Gastroesophageal sphincter (tissue), 3 donors: Measurements from ENCODE around the gene NKD1.

Experiments used
- POLR2A ChIP-seq, 2 donors: fragments of 450-650 bp; IDR thresholded peaks; one replicate each; pipeline ENCODE4 v1.6.1; 2017; ENCODE audit warnings: antibody characterized with exemption in 2 of 2, mild to moderate bottlenecking in 2 of 2, moderate library complexity in 1 of 2
- POLR2AphosphoS5 ChIP-seq: sonication (generic); formaldehyde crosslinking; IDR thresholded peaks from one replicate; pipeline ENCODE4 v1.6.1; 2017; ENCODE audit warnings: antibody characterized with exemption
- TF ChIP-seq, protein P1 (sequence below), 4 experiments: fragments of 200-600 bp in 2 of 4; fragments of 450-650 bp in 2 of 4; sonication (generic) in 1 of 4; IDR thresholded peaks; one replicate each; pipeline ENCODE4 v1.5.1; 2017 to 2019; ENCODE audit warnings: antibody characterized with exemption in 4 of 4, mild to moderate bottlenecking in 2 of 4, moderate library complexity in 2 of 4

DNA sequence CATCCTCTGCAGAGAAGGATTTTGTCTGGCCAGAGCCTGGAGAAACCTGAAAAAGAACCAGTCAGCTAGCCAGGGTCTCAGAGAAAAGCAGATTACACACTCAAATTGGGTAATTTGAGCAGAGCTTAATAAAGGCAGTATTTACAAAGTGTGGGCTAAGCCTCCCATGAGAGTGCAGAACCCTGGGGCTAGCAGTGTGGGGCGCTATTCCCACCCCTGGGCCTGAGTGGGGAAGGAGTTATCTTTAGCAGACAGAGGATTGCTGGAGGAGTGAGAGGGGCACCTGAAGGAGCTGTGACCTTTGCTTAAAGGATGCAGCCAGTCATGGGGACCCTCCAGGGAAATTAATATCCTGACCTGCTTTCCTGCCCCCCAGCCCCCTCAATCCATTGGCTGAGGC lies 86.8 kb downstream of the NKD1 start:
- TF ChIP-seq, protein P1, sequence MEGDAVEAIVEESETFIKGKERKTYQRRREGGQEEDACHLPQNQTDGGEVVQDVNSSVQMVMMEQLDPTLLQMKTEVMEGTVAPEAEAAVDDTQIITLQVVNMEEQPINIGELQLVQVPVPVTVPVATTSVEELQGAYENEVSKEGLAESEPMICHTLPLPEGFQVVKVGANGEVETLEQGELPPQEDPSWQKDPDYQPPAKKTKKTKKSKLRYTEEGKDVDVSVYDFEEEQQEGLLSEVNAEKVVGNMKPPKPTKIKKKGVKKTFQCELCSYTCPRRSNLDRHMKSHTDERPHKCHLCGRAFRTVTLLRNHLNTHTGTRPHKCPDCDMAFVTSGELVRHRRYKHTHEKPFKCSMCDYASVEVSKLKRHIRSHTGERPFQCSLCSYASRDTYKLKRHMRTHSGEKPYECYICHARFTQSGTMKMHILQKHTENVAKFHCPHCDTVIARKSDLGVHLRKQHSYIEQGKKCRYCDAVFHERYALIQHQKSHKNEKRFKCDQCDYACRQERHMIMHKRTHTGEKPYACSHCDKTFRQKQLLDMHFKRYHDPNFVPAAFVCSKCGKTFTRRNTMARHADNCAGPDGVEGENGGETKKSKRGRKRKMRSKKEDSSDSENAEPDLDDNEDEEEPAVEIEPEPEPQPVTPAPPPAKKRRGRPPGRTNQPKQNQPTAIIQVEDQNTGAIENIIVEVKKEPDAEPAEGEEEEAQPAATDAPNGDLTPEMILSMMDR (IDR thresholded peaks at IDR 0.05) = no peak
- TF ChIP-seq POLR2A (IDR thresholded peaks at IDR 0.05) (no peak), POLR2AphosphoS5 (no peak)
